Liver (tissue), 2 donors: ENCODE data around the gene STAB1.

Source experiments
- CTCF ChIP-seq: fragments of 150-350 bp; IDR thresholded peaks from 2 replicates; pipeline ENCODE4 v1.5.1; 2017; ENCODE audit warnings: improper control_type of control experiment, low read depth, low read length; ENCODE audit not compliant: missing input control
- REST ChIP-seq: IDR thresholded peaks from 2 replicates; pipeline ENCODE4 v1.6.1; 2016; ENCODE audit warnings: antibody characterized with exemption, mild to moderate bottlenecking
- donor health status: healthy.

- no peak for TF ChIP-seq CTCF
- no peak for TF ChIP-seq REST
These were observed 7.9 kb upstream of the STAB1 start for GRCh38 chr3:52487050-52487787.
